ENCODE measurements around the gene NELL2.

GRCh38 chr12:44477331-44477980, 398.7 kb downstream of the NELL2 start:
- TF ChIP-seq CTCF (IDR thresholded peaks at IDR 0.05) = no peak
- no peak for TF ChIP-seq POLR2A (IDR thresholded peaks at IDR 0.05)
